HG03432 (cell line): ENCODE data around the gene SNTG2.

Experiments
- ATAC-seq: cut with Tn5 transposase; IDR thresholded peaks from one replicate; pipeline ENCODE4 v1.9.1; 2021; ENCODE audit warnings: mild to moderate bottlenecking, moderate library complexity; ENCODE audit not compliant: unreplicated experiment

The SNTG2 gene

DNA sequence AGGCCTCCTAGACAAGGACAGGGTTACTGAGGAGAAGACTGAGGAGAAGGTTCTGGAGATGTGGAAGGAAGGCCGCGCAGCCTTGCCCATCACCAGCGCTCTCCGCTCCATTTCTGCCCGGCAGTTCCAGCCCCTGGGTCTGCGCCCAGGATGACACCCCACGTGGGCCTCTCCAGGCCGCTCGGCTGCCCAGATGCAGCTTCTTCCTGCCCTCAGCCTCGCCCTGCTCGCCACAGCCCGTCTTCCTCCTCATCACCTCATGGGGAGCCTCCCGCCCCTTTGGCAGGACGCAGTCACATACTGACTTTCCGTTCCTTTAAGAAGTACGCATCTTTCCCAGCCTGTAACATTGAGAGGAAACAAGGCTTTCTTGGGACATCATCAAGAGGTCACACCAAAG, 37.1 kb downstream of the SNTG2 start:
- no peak for ATAC-seq

- ATAC-seq: no peak
Measured at GRCh38 chr2:989781-990467, 39.3 kb downstream of the SNTG2 start.

DNA sequence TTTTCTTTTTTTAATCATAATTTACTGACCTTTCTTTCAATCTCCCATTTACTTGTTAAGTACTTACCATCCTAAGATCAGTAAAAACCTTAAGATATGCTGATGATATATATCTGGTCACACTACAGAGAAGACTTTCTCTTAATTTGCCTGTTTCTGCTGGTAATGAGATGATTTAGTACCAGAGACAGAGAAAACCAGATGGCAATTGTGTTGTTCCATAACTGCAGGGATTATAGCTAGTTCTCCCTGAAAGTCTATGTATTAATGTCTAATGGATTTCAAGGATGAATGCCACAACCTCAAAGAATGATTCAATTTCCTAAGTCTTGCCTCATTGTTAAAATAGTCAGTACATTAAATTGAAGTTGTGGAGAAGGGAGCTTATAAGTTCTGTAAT, 40.3 kb downstream of the SNTG2 start:
- ATAC-seq: no peak

- no peak for ATAC-seq
Measured at GRCh38 chr2:1002350-1002749, 51.7 kb downstream of the SNTG2 start.

GRCh38 chr2:1004398-1004797, 53.7 kb downstream of the SNTG2 start:
- no peak for ATAC-seq

GRCh38 chr2:1010415-1010930, 59.8 kb downstream of the SNTG2 start:
- ATAC-seq: no peak

GRCh38 chr2:1011006-1011405, 60.4 kb downstream of the SNTG2 start:
- no peak for ATAC-seq

DNA sequence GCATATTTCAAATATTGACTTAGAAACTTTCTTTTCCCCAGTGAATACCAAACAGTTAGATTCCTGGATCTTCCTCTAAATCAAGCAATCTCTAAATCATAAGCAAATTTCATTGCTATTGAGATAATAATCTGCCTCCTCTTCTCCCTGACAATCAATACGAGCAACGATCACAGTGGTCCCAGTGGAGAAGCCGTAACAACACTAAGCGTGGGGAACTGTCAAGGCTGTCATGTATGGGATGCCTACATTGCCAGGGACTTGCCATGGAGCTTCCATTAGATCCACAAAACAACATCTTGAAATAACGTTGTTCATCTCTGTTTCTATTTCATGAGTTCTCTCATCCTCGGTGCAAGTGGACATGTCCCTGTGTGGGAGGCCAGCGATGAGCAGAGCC, 61.3 kb downstream of the SNTG2 start:
- no peak for ATAC-seq

GRCh38 chr2:1014802-1015201, 64.2 kb downstream of the SNTG2 start:
- ATAC-seq: no peak

GRCh38 chr2:1016500-1016899, 65.9 kb downstream of the SNTG2 start:
- no peak for ATAC-seq

- ATAC-seq: no peak
Measured at GRCh38 chr2:1017827-1018226, 67.2 kb downstream of the SNTG2 start.

GRCh38 chr2:1020206-1020605, 69.6 kb downstream of the SNTG2 start:
- no peak for ATAC-seq

DNA sequence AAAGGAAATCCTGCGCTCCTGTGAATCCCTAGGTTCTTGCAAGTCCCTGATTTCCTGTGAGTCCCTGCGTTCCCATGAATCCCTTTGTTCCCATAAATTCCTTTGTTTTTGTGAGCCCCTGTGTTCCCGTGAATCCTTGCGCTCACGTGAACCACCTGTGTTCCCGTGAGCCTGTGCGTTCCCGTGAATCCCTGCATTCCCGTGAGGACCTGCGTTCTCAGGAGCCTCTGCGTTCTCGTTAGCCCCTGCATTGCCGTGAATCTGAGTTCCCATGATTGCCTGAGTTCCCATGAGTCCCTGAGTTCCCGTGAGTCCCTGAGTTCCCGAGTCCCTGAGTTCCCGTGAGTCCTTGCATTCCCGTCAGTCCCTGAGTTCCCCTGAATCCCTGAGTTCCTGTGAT, 71.5 kb downstream of the SNTG2 start:
- ATAC-seq: no peak

DNA sequence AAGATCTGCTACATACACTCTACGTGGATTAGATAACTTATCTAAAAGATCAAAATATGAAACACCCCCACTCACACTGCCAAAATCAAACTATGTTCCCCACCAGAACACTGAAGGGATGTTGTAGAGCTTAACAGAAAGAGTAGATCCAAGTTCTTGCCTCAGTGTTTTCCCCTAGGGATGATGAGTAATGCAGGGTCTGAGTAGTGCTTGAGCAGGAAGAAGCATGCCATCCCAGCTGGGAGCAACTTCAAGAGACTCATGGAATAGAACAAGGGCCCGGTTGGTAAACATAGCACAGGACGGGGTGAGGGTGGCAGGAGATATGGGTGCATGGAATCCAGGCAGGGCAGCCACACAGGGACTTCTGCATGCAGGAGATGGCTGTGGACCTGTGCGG, 74.3 kb downstream of the SNTG2 start:
- no peak for ATAC-seq

- no peak for ATAC-seq
Measured at GRCh38 chr2:1026141-1026540, 75.5 kb downstream of the SNTG2 start.

DNA sequence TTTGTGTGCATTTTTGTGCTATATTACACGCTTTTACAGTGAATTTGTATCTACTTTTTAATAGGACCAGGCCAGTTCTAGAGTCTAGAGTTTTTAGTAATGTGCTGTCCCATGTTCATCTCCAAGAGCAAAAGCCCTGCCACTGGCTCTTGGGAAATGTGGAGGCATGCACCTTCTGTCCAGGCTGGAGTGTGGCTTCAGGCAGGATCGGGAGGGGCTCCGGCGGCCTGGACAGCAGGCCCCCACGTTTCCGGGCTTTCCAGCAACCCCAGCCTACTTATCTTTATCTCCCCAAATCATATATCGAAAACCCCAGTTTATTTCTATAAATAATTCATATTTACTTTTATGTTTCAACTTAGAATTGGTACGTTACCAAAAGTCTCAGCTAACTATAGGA, 78.2 kb downstream of the SNTG2 start:
- ATAC-seq: no peak

- no peak for ATAC-seq
Measured at GRCh38 chr2:1032030-1032429, 81.4 kb downstream of the SNTG2 start.

- no peak for ATAC-seq
Measured at GRCh38 chr2:1033069-1033468, 82.4 kb downstream of the SNTG2 start.

DNA sequence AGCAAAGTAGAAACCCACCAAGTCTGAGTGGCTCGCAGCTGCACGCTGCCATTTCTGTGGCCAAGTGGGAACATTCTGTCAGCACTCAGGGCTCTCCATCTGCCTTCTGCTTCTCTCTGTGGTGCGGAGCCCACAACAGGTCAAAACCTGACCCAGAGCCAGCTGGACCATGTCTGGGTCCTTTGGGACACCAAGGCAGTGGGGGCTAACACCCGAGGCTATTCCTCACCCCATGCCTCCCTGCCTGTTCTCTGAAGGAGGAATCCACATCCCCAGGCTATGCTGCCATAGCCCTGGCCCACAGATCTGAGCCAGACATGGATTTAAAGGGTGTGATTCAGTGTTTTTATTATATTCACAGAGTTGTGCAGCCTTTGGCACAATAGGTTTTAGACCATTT, 86.4 kb downstream of the SNTG2 start:
- ATAC-seq: no peak

DNA sequence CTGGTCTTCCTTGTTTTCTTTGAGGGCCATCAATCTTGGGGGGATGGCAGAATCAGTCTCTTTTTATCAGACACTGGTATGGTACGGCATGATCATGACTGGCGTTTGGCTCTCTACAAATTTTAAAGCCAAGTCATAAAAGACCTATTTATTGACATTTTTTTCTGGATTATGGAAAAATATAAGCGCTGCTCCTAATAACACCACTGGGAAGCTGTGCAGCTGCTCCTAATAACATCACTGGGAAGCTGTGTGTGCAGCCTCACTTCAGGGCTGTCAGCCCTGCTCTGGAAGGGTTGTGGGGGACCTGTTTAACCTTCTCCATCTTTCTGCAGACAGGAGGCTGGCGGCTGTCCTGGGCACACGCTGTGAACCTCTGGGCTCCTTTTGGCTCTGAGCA, 88.9 kb downstream of the SNTG2 start:
- no peak for ATAC-seq

- no peak for ATAC-seq
Measured at GRCh38 chr2:1041012-1041805, 90.6 kb downstream of the SNTG2 start.

- ATAC-seq: peak; percentile 81
Measured at GRCh38 chr2:1045109-1045508, 94.5 kb downstream of the SNTG2 start.
